Stimulated activated naive CD8-positive, alpha-beta T cell treated with anti-CD3 and anti-CD28 coated beads, Interleukin-15, Interleukin-2, amounts not matched to agents 100 ng/mL and 50 ng/mL, for 24 hours (primary cell): ENCODE data around the gene CFP.

ENCODE experiments used
- H3K27ac Mint-ChIP-seq: one replicate; pipeline ENCODE4 v1.8.0; 2021; ENCODE audit warnings: mild to moderate bottlenecking, mixed read lengths
- H3K27me3 Mint-ChIP-seq: one replicate; pipeline ENCODE4 v1.8.0; 2021; ENCODE audit warnings: mixed read lengths
- H3K36me3 Mint-ChIP-seq: one replicate; pipeline ENCODE4 v1.8.0; 2021; ENCODE audit warnings: low read depth, mixed read lengths
- H3K4me1 Mint-ChIP-seq: one replicate; pipeline ENCODE4 v1.8.0; 2021; ENCODE audit warnings: low read depth, mixed read lengths
- H3K4me3 Mint-ChIP-seq: one replicate; pipeline ENCODE4 v1.8.0; 2021; ENCODE audit warnings: mild to moderate bottlenecking, mixed read lengths
- H3K9me3 Mint-ChIP-seq: one replicate; pipeline ENCODE4 v1.8.0; 2021; ENCODE audit warnings: mixed read lengths

CFP gene

DNA sequence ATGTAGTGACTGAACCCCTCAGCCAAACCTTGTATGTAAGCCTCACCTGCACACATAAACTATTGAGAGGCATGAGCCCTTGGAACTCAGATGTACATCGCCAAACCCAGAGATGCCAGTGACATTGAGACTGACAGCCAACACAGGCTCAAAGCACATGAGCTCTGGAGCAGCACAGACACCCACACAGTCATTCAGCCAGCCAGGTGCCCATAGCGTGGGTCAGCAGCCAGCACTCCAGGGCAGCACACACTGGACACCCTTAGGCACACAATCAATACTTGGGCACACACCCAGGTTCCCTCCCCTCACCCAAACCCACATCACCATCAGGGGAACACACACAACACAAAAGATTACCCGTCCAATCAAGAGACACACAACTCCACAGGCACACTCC is 51.8 kb downstream of the CFP start:
- peaks cover 9% of the 10 kb centered on the region for H3K27me3 Mint-ChIP-seq
- H3K4me3 Mint-ChIP-seq, result no peak overlapping the region
- H3K9me3 Mint-ChIP-seq, result no peaks in the 10 kb centered on the region
- no peaks in the 10 kb centered on the region for H3K36me3 Mint-ChIP-seq
- H3K4me1 Mint-ChIP-seq, result peaks cover 41% of the 10 kb centered on the region
- no peak overlapping the region for H3K27ac Mint-ChIP-seq

DNA sequence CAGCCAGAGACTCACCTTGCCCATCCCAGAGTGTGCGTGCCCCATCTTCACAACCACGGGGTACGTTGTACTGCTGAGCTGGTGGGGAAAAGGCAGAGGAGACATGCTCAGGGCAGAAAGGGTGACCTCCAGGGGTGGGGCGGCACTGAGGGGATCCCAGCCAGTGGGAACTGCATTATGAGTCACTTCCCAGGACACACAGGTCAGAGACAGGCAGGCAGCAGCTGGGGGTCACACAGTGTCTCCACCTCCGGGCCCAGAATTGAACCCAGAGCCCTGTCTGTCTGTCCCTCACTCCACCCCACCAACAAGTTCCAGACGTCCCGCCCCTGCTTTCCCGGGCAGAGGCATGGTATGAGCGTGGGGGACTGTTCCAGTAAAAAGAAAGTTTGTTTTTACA is 52.3 kb downstream of the CFP start:
- Mint-ChIP-seq H3K4me3 (no peak overlapping the region), H3K4me1 (peaks cover 36% of the 10 kb centered on the region), H3K27ac (no peak overlapping the region), H3K27me3 (peaks cover 9% of the 10 kb centered on the region), H3K9me3 (no peaks in the 10 kb centered on the region), H3K36me3 (no peaks in the 10 kb centered on the region)

DNA sequence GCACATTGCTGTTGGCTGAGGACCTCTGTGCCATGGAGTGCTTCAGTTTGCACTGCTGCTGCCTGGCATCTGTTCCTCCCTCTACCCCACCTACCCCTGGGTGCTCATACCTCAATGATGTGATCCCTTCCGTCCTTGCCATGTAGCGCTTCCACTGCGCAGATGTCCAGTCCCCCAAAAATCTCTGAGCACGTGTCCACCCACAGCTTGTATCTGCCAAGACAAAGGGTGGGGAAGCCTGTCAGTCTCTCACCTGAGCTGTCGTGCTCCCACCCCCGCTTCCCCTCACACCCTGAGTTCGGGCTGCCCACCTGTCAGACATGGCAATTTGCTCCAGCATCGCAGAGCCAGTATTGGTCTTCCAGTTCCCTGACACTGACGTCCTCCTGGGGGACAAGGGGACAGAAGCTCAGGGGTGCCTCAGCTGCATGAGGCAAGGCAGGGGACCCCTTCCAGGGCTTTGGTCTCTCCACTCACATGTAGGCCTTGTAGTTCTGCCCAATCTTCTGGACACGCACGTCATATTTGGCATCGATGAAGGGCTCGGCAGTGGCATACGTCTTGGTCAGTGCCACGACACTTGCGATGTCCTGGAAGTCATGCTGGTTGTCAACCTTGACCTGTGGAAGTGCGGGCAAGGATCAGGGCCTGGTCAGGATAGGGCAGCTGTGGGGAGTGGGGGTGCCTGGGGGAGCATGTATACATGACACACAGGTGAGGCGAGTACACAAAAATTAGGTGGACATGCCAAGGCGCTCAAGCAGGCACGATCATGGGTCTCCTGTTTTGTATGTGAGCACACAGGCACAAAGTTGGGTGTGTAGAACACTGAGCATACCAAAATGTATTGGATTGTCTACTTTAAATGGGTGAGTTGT is 53.5 kb downstream of the CFP start:
- H3K4me1 Mint-ChIP-seq, result peaks cover 26% of the 10 kb centered on the region
- H3K36me3 Mint-ChIP-seq, result peaks cover 11% of the 10 kb centered on the region
- peaks cover 9% of the 10 kb centered on the region for H3K27me3 Mint-ChIP-seq
- H3K9me3 Mint-ChIP-seq, result no peaks in the 10 kb centered on the region
- H3K27ac Mint-ChIP-seq, result no peak overlapping the region
- no peak overlapping the region for H3K4me3 Mint-ChIP-seq

DNA sequence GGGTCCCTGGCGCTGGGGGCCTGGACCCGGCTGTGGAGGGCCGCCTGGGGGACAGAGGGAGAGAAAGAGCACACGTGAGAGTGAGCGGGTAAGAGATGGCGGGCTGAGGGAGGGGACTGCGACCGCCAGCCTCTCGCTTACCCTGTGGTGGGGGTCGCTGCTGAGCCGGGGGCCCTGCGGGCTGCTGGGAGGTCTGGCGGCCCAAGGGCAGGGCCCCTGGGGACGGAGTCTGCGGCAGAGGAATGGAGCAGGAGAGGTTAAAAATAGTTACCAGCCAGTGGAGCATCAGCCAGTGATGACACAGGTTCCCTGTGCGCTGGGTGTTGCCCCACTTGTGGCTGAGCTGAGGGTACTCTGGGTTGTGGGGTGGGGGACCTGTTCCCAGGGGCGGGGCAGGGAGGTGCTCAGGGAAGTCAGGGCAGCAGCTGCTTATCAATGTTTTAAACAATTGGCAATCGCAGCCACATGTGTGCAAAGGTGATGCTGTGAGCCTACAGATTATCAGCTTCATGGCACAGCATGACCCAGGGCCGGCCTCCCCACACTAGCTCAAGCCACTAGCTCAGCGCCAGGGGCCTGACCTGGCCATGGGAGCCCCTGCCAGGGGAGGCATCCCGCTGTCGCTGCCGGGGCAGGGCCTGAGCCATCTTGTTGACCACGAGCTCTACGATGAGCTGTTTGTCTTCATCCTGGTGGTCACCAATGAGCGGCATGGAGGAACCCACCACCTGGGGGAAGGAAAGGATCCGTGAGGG is 55.0 kb downstream of the CFP start:
- H3K9me3 Mint-ChIP-seq, result no peaks in the 10 kb centered on the region
- H3K36me3 Mint-ChIP-seq, result peaks cover 17% of the 10 kb centered on the region
- H3K27ac Mint-ChIP-seq, result no peak overlapping the region
- peaks cover 18% of the 10 kb centered on the region for H3K4me1 Mint-ChIP-seq
- peaks cover 9% of the 10 kb centered on the region for H3K27me3 Mint-ChIP-seq
- no peak overlapping the region for H3K4me3 Mint-ChIP-seq

DNA sequence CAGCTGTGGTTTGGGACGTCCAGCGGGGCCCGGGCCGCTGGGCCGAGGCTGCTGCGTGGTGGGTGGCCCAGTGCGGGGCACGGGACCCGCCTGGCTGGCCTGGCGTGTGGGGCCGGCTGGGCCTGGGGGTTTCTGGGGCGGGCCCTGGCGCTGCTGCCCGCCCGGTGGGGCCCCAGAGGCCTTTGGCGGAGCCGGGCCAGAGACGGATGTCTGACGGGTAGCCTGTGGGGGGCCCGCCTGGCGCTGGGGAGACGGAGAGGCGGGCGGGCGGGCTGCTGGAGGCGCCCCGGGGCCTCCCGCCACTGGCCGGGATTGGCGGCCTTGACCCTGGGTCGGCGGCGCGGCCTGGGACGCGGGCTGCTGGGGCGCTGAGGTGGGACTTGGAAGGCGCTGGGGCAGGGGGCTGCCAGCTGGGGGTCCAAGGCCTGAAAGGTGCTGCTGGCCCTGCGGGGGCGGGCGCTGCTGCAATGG is 55.6 kb downstream of the CFP start:
- Mint-ChIP-seq H3K27ac (no peak overlapping the region), H3K4me1 (peaks cover 13% of the 10 kb centered on the region), H3K9me3 (no peaks in the 10 kb centered on the region), H3K27me3 (peaks cover 9% of the 10 kb centered on the region), H3K4me3 (no peak overlapping the region), H3K36me3 (peaks cover 20% of the 10 kb centered on the region)

DNA sequence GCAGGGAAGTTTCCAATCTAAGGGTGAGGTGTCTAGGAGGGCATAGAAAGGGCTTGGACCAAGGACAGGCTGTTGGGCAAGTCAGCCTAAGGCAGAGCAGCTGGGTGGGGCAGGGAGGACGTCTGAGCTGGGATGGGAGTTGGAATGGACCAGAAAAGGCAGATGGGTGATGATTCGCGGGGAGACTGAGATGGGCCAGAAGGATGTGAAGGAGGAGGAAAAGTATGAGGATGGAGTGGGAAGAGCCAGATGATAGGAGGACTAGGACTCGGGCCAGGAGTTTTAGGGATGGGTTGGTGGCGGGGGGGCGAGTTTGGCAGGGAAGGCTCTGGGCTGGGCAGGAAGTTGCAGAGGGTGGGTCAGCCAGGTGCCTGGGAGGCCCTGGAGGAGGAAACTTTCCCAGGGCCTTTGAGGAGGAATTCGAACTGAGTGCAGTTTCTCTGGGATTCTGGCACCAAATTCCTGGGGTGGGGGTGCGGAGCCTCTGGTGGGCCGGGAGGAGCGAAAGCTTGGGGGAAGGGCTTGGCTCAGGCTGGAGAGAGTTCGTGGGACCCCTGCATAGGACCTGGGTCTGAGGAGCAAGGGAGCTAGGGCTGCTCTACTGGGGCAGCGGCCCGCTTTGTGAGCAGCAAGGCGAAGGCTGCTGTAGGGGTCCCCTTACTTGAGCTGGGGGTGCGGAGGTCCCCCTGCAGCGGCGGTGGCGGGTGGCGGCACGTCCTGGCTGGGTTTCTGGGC is 56.2 kb downstream of the CFP start:
- peaks cover 9% of the 10 kb centered on the region for H3K27me3 Mint-ChIP-seq
- peaks cover 23% of the 10 kb centered on the region for H3K36me3 Mint-ChIP-seq
- H3K4me1 Mint-ChIP-seq, result peaks cover 10% of the 10 kb centered on the region
- H3K9me3 Mint-ChIP-seq, result no peaks in the 10 kb centered on the region
- no peak overlapping the region for H3K27ac Mint-ChIP-seq
- peak overlapping the region; percentile 6 for H3K4me3 Mint-ChIP-seq
